SK-N-SH (cell line): ENCODE measurements around the gene TSACC. TPM values are rescaled to one million over a fixed set of nuclear protein-coding genes. Genes with fewer than 3 reads are reported as not detected.

ENCODE experiments used
- CTCF ChIA-PET: fragments of 300-600, 350-600 bp; formaldehyde crosslinking; extraction: SDS; loops from one replicate; lab custom pipeline; 2021; lab: Yijun Ruan, JAX
- POLR2A ChIA-PET: fragments of 350-600 bp; sonication (Branson Sonifier 250); formaldehyde crosslinking; extraction: SDS; loops from one replicate; lab custom pipeline; 2020; ENCODE audit warnings: antibody characterized with exemption, inconsistent platforms; lab: Yijun Ruan, JAX
- DNase-seq: peaks from one replicate; pipeline ENCODE4 v3.0.0; 2012
- H2AFZ ChIP-seq: fragments of 200-600 bp; sonication (generic); 2 replicates; pipeline ENCODE4 v1.8.1; 2016; ENCODE audit warnings: antibody characterized with exemption, mild to moderate bottlenecking, low read depth
- H3F3A ChIP-seq: fragments of 200-600 bp; sonication (generic); replicated peaks from 2 replicates; pipeline ENCODE3; 2016; ENCODE audit warnings: antibody characterized with exemption, mild to moderate bottlenecking; ENCODE audit not compliant: insufficient read depth
- H3K27ac ChIP-seq, 2 experiments: fragments of 200-500 bp in 1 of 2; fragments of 200-600 bp in 1 of 2; sonication (Bioruptor generic) in 1 of 2; sonication (generic), shearing (Covaris generic) in 1 of 2; 2 replicates each; pipeline versions ENCODE4 v1.5.1 to v1.6.1; 2014 to 2016; ENCODE audit warnings: low read depth in 2 of 2, inconsistent platforms in 1 of 2, low read length in 1 of 2, mild to moderate bottlenecking in 1 of 2, mixed read lengths in 1 of 2
- H3K27me3 ChIP-seq: fragments of 200-600 bp; sonication (generic), shearing (Covaris generic); 2 replicates; pipeline ENCODE4 v1.6.1; 2016; ENCODE audit warnings: mixed run types; ENCODE audit not compliant: insufficient read depth
- H3K36me3 ChIP-seq, 2 experiments: fragments of 200-500 bp in 1 of 2; fragments of 200-600 bp in 1 of 2; sonication (Bioruptor generic) in 1 of 2; sonication (generic) in 1 of 2; replicated peaks in 1 of 2; 2 replicates each; pipeline versions ENCODE3 to v1.5.1; 2014 to 2016; ENCODE audit warnings: low read length in 1 of 2, mild to moderate bottlenecking in 1 of 2; ENCODE audit not compliant: insufficient read depth in 2 of 2, control insufficient read depth in 1 of 2
- H3K4me1 ChIP-seq, 2 experiments: fragments of 200-500 bp in 1 of 2; fragments of 200-600 bp in 1 of 2; sonication (Bioruptor generic) in 1 of 2; sonication (generic), shearing (Covaris generic) in 1 of 2; 2 replicates each; pipeline versions ENCODE4 v1.5.1 to v1.6.1; 2014 to 2016; ENCODE audit warnings: low read depth in 1 of 2, low read length in 1 of 2, mixed run types in 1 of 2; ENCODE audit not compliant: insufficient read depth in 2 of 2, control insufficient read depth in 1 of 2
- H3K4me2 ChIP-seq: fragments of 200-600 bp; sonication (generic), shearing (Covaris generic); 2 replicates; pipeline ENCODE4 v1.6.1; 2017; ENCODE audit warnings: mixed run types
- H3K4me3 ChIP-seq, 2 experiments: fragments of 200-500 bp in 1 of 2; fragments of 200-600 bp in 1 of 2; sonication (Bioruptor generic) in 1 of 2; sonication (generic), shearing (Covaris generic) in 1 of 2; 2 replicates each; pipeline versions ENCODE4 v1.5.1 to v1.8.1; 2014 to 2016; ENCODE audit warnings: low read depth in 2 of 2, inconsistent platforms in 1 of 2, low read length in 1 of 2, mild to moderate bottlenecking in 1 of 2, mixed read lengths in 1 of 2, moderate library complexity in 1 of 2
- H3K79me2 ChIP-seq: fragments of 200-600 bp; sonication (generic); 2 replicates; pipeline ENCODE4 v1.8.1; 2017; ENCODE audit warnings: mild to moderate bottlenecking; ENCODE audit not compliant: insufficient read depth
- H3K9ac ChIP-seq: fragments of 200-600 bp; sonication (generic); 2 replicates; pipeline ENCODE4 v1.6.1; 2017; ENCODE audit warnings: mixed run types
- H3K9me2 ChIP-seq: fragments of 200-600 bp; sonication (generic); 2 replicates; pipeline ENCODE4 v1.6.1; 2017; ENCODE audit warnings: mixed run types
- H3K9me3 ChIP-seq: fragments of 200-600 bp; sonication (generic); 2 replicates; pipeline ENCODE4 v1.6.1; 2017; ENCODE audit warnings: mixed run types, mild to moderate bottlenecking, moderate library complexity
- H4K20me1 ChIP-seq: fragments of 200-600 bp; sonication (generic); 2 replicates; pipeline ENCODE4 v1.6.1; 2017; ENCODE audit warnings: mild to moderate bottlenecking, mixed run types; ENCODE audit not compliant: insufficient read depth
- ELF1 ChIP-seq: IDR thresholded peaks from 2 replicates; pipeline ENCODE4 v1.4.0; 2012
- EZH2phosphoT487 ChIP-seq: fragments of 200-600 bp; sonication (generic); IDR thresholded peaks from 2 replicates; pipeline ENCODE4 v1.6.1; 2017; ENCODE audit warnings: low read depth, mixed run types, mild to moderate bottlenecking, antibody characterized with exemption, moderate library complexity, borderline replicate concordance
- FOXJ3 ChIP-seq: sonication (generic); formaldehyde crosslinking; IDR thresholded peaks from 2 replicates; pipeline ENCODE4 v1.5.1; 2020; ENCODE audit warnings: mild to moderate bottlenecking, missing genetic modification reagents
- GABPA ChIP-seq: IDR thresholded peaks from 2 replicates; pipeline ENCODE4 v1.4.0; 2012; ENCODE audit warnings: low read depth, mild to moderate bottlenecking
- MXI1 ChIP-seq: IDR thresholded peaks from 2 replicates; pipeline ENCODE4 v1.6.1; 2012; ENCODE audit warnings: mild to moderate bottlenecking, low read depth, low read length, improper control_type of control experiment
- NRF1 ChIP-seq: IDR thresholded peaks from 2 replicates; pipeline ENCODE4 v1.6.1; 2012; ENCODE audit warnings: low read depth, mild to moderate bottlenecking, low read length
- RCOR1 ChIP-seq: fragments of 150-350 bp; IDR thresholded peaks from 2 replicates; pipeline ENCODE4 v1.6.1; 2017; ENCODE audit warnings: antibody characterized with exemption, low read length
- RXRA ChIP-seq: IDR thresholded peaks from 2 replicates; pipeline ENCODE4 v1.4.0; 2012; ENCODE audit warnings: low read depth, mild to moderate bottlenecking, borderline replicate concordance
- SMC3 ChIP-seq: IDR thresholded peaks from 2 replicates; pipeline ENCODE4 v1.6.1; 2012; ENCODE audit warnings: low read depth, low read length, improper control_type of control experiment
- TCF12 ChIP-seq: IDR thresholded peaks from 2 replicates; pipeline ENCODE4 v1.4.0; 2012
- ZBTB33 ChIP-seq: IDR thresholded peaks from 2 replicates; pipeline ENCODE4 v1.4.0; 2012; ENCODE audit warnings: low read depth, borderline replicate concordance
- WGBS: methylation state at CpG from one replicate; pipeline ENCODE4 v1.1.6; 2017; ENCODE audit warnings: low lambda C conversion rate; 5-methylcytosine and 5-hydroxymethylcytosine counted together
- polyA plus RNA-seq, 3 experiments: library from polyadenylated mRNA; depleted of rRNA; stranded (reverse); fragments of >200 nt; gene quantifications; 2 replicates each; pipeline ENCODE4 v1.2.3, GENCODE V29; 2012
- TF ChIP-seq, protein P1 (sequence below): IDR thresholded peaks from 2 replicates; pipeline ENCODE4 v1.4.0; 2012; ENCODE audit warnings: low read depth
- TF ChIP-seq, protein P2 (sequence below): IDR thresholded peaks from 2 replicates; pipeline ENCODE4 v1.6.1; 2012; ENCODE audit warnings: mild to moderate bottlenecking, low read depth, low read length, moderate library complexity
- TF ChIP-seq, protein P3 (sequence below): fragments of 150-350 bp; IDR thresholded peaks from 2 replicates; pipeline ENCODE4 v1.6.1; 2017; ENCODE audit warnings: antibody characterized with exemption, low read length, low read depth, borderline replicate concordance

TSACC gene
- polyA plus RNA-seq, 1 of the 3 experiments (the other 2 are of a cell fraction): 1.5 TPM

DNA sequence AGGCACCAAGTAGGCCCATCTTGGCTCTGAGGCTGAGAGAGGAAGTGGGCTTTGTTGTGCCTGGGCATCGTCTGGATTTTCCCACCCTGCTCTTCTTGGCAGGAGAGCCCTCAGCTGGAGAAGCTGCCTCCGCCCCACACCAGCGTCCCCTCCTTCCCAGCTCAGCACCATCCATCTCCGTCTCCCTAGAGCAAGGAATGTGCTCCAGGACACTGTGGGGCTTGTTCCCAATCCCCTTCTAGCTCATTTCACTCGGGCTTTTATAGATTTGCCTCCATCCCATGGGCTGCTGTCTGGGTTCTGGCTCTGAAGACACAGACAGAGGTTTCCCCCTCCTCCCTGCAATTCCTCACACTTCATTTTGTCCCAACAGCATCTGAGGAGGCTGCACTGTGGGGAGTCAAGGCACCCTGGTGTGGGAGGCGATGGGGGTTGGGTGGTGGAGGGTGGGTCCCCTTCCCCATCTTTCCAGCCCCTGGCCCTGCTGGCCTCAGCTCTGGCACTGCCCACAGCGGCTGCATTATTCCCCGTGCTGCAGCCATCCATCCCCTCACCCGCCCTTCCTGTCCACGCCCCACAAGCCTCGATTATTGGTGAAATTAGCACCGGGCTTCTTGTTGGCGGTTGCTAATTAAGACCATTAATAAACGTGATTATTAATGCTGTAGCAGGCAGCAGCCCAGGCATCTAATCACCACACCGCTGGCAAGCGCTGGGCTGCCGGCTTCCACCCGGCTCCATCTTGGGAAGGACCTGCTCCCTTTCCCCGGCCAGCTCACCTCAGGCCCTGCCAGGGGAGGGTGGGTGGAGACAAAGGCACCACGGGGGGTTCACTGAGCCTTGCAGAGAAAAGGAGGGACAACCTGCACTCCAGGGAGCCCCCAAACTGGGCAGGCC, 52.4 kb downstream of the TSACC start:
- Histone ChIP-seq H3F3A (no peaks in the 10 kb centered on the region), H3K9me2 (no peaks in the 10 kb centered on the region), H3K36me3 (no peaks in the 10 kb centered on the region), H3K27ac (no peak overlapping the region), H3K79me2 (no peaks in the 10 kb centered on the region), H2AFZ (no peak overlapping the region), H3K9me3 (no peaks in the 10 kb centered on the region), H3K27me3 (no peaks in the 10 kb centered on the region; the same call in 1 of the 2 replicates), H3K4me2 (no peak overlapping the region), H3K4me3 (no peak overlapping the region), H3K9ac (no peak overlapping the region), H4K20me1 (no peaks in the 10 kb centered on the region), H3K4me1 (peaks cover 0 to 8% of the 10 kb centered on the region in 2 experiments; a peak in 1 of 4 replicates)
- TF ChIP-seq, protein P1, sequence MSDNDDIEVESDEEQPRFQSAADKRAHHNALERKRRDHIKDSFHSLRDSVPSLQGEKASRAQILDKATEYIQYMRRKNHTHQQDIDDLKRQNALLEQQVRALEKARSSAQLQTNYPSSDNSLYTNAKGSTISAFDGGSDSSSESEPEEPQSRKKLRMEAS: no peak
- TF ChIP-seq ZBTB33: no peak
- DNase-seq: no peak
- 72% methylated on average over 17 of the region's 20 CpGs for WGBS
- ChIA-PET POLR2A (no interaction called here), CTCF (interaction anchor here (0.6 to 5.7 kb wide), 8 partner anchors 8 to 55 kb away, joined by 3 to 47 read pairs (median 4); no protein-coding TSS in a partner anchor)

DNA sequence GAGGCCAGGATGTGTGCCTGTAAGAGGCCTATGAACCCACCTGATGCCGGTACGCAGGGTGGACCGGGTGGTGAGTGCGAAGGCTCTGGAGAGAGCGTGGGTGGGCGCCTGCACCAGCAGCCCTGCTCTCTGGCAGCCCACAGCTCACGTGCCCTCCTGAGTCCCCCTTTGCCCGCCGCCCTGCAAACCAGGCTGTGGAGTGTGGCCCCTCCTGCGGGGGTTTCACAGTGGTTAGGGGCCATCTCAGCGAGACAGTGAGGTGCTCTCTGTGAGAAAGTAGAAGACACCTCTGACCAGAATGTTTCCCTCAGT, 53.0 kb downstream of the TSACC start:
- no peaks in the 10 kb centered on the region for H4K20me1 ChIP-seq
- ChIA-PET CTCF (interaction anchor here (1.4 to 5.7 kb wide), 3 partner anchors 19 to 54 kb away, joined by 3 to 47 read pairs (median 6); no protein-coding TSS in a partner anchor), POLR2A (no interaction called here)
- H3K4me2 ChIP-seq: no peak overlapping the region
- H3K36me3 ChIP-seq: no peaks in the 10 kb centered on the region
- WGBS: 82% methylated on average over 8 of the region's 11 CpGs
- H3K4me1 ChIP-seq: peaks cover 0 to 6% of the 10 kb centered on the region in 2 experiments; a peak in 1 of 4 replicates
- no peaks in the 10 kb centered on the region for H3K9me3 ChIP-seq
- no peak overlapping the region for H3K9ac ChIP-seq
- H3K9me2 ChIP-seq: no peaks in the 10 kb centered on the region
- no peaks in the 10 kb centered on the region for H3F3A ChIP-seq
- H3K4me3 ChIP-seq: no peak overlapping the region
- H3K79me2 ChIP-seq: no peaks in the 10 kb centered on the region
- no peaks in the 10 kb centered on the region; the same call in 1 of the 2 replicates for H3K27me3 ChIP-seq
- no peak for DNase-seq
- no peak for TF ChIP-seq ELF1
- TF ChIP-seq, protein P2, sequence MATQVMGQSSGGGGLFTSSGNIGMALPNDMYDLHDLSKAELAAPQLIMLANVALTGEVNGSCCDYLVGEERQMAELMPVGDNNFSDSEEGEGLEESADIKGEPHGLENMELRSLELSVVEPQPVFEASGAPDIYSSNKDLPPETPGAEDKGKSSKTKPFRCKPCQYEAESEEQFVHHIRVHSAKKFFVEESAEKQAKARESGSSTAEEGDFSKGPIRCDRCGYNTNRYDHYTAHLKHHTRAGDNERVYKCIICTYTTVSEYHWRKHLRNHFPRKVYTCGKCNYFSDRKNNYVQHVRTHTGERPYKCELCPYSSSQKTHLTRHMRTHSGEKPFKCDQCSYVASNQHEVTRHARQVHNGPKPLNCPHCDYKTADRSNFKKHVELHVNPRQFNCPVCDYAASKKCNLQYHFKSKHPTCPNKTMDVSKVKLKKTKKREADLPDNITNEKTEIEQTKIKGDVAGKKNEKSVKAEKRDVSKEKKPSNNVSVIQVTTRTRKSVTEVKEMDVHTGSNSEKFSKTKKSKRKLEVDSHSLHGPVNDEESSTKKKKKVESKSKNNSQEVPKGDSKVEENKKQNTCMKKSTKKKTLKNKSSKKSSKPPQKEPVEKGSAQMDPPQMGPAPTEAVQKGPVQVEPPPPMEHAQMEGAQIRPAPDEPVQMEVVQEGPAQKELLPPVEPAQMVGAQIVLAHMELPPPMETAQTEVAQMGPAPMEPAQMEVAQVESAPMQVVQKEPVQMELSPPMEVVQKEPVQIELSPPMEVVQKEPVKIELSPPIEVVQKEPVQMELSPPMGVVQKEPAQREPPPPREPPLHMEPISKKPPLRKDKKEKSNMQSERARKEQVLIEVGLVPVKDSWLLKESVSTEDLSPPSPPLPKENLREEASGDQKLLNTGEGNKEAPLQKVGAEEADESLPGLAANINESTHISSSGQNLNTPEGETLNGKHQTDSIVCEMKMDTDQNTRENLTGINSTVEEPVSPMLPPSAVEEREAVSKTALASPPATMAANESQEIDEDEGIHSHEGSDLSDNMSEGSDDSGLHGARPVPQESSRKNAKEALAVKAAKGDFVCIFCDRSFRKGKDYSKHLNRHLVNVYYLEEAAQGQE: no peak
- no peak for TF ChIP-seq MXI1
- no peak for TF ChIP-seq EZH2phosphoT487
- TF ChIP-seq ZBTB33: no peak
- no peak for TF ChIP-seq FOXJ3 (CRISPR knock-in tag)
- no peak for TF ChIP-seq SMC3
- TF ChIP-seq TCF12: no peak
- no peak for TF ChIP-seq RCOR1
- no peak for TF ChIP-seq NRF1
- TF ChIP-seq, protein P3, sequence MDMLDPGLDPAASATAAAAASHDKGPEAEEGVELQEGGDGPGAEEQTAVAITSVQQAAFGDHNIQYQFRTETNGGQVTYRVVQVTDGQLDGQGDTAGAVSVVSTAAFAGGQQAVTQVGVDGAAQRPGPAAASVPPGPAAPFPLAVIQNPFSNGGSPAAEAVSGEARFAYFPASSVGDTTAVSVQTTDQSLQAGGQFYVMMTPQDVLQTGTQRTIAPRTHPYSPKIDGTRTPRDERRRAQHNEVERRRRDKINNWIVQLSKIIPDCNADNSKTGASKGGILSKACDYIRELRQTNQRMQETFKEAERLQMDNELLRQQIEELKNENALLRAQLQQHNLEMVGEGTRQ: no peak
- TF ChIP-seq RXRA: no peak
- TF ChIP-seq GABPA: no peak
- no peak overlapping the region for H3K27ac ChIP-seq
- no peak overlapping the region for H2AFZ ChIP-seq
